K562 (cell line): ENCODE data around the gene ACP4. TPM values are rescaled to one million over a fixed set of nuclear protein-coding genes. Genes with fewer than 3 reads are reported as not detected.

Experiments used
- ATF7 ChIP-seq: fragments of 450-650 bp; IDR thresholded peaks from 2 replicates; pipeline ENCODE4 v1.7.1; 2014; ENCODE audit warnings: mild to moderate bottlenecking, moderate library complexity
- BACH1 ChIP-seq: fragments of 200-800 bp; sonication (Bioruptor generic); IDR thresholded peaks from 2 replicates; pipeline ENCODE4 v1.6.1; 2016; ENCODE audit warnings: missing genetic modification characterization, missing compliant biosample characterization
- BCL6 ChIP-seq: fragments of 250-450 bp; sonication (Bioruptor Pico); IDR thresholded peaks from 2 replicates; pipeline ENCODE4 v1.4.0; 2020
- CHD2 ChIP-seq: IDR thresholded peaks from 2 replicates; pipeline ENCODE4 v1.6.1; 2011; ENCODE audit warnings: low read depth, low read length
- CTBP1 ChIP-seq: fragments of 450-650 bp; IDR thresholded peaks from 2 replicates; pipeline ENCODE4 v1.6.1; 2016; ENCODE audit warnings: borderline replicate concordance
- DNMT1 ChIP-seq: fragments of 450-650 bp; IDR thresholded peaks from 2 replicates; pipeline ENCODE4 v1.6.1; 2016; ENCODE audit warnings: antibody characterized with exemption, mild to moderate bottlenecking
- HDAC2 ChIP-seq: fragments of 450-650 bp; IDR thresholded peaks from 2 replicates; pipeline ENCODE4 v1.6.1; 2016; ENCODE audit warnings: mild to moderate bottlenecking
- KAT2B ChIP-seq: IDR thresholded peaks from one replicate; pipeline ENCODE4 v1.6.1; 2012; ENCODE audit warnings: low read depth, mild to moderate bottlenecking, control low read depth, inconsistent platforms, low read length, moderate library complexity
- KDM1A ChIP-seq, 2 experiments: fragments of 450-650 bp; IDR thresholded peaks; 2 replicates each; pipeline ENCODE4 v1.6.1; 2016; ENCODE audit warnings: mild to moderate bottlenecking in 2 of 2
- LARP7 ChIP-seq: fragments of 450-650 bp; IDR thresholded peaks from 2 replicates; pipeline ENCODE4 v1.6.1; 2016
- MAZ ChIP-seq, 2 experiments: fragments of 450-650 bp in 1 of 2; sonication (generic) in 1 of 2; formaldehyde crosslinking; IDR thresholded peaks in 1 of 2; conservative IDR thresholded peaks in 1 of 2; 2 replicates each; pipeline versions ENCODE4 v1.4.0 to v1.5.0; 2020; ENCODE audit warnings: mild to moderate bottlenecking in 1 of 2, missing genetic modification reagents in 1 of 2
- MTA1 ChIP-seq: fragments of 450-650 bp; IDR thresholded peaks from 2 replicates; pipeline ENCODE4 v1.6.1; 2017; ENCODE audit warnings: borderline replicate concordance
- NFATC3 ChIP-seq: fragments of 450-650 bp; IDR thresholded peaks from 2 replicates; pipeline ENCODE4 v1.6.1; 2017; ENCODE audit warnings: mild to moderate bottlenecking
- OTX1 ChIP-seq: fragments of 450-650 bp; formaldehyde crosslinking; IDR thresholded peaks from 2 replicates; pipeline ENCODE4 v1.4.0; 2022; ENCODE audit warnings: mild to moderate bottlenecking
- POLR3G ChIP-seq: IDR thresholded peaks from 2 replicates; pipeline ENCODE4 v1.6.1; 2011; ENCODE audit not compliant: insufficient read length, insufficient replicate concordance; ENCODE audit errors: extremely low read depth
- SMARCA4 ChIP-seq: fragments of 450-650 bp; IDR thresholded peaks from 2 replicates; pipeline ENCODE4 v1.6.1; 2016
- TAF9B ChIP-seq: fragments of 450-650 bp; IDR thresholded peaks from 2 replicates; pipeline ENCODE4 v1.6.1; 2018; ENCODE audit warnings: mild to moderate bottlenecking; ENCODE audit not compliant: partially characterized antibody
- ZBTB7A ChIP-seq: IDR thresholded peaks from 2 replicates; pipeline ENCODE4 v1.6.1; 2011; ENCODE audit warnings: low read depth, mild to moderate bottlenecking, low read length, moderate library complexity, borderline replicate concordance; ENCODE audit not compliant: control insufficient read depth
- ZNF584 ChIP-seq: fragments of 200-800 bp; sonication (Bioruptor generic); IDR thresholded peaks from 2 replicates; pipeline ENCODE4 v1.6.1; 2016; ENCODE audit warnings: low read depth, mild to moderate bottlenecking, missing genetic modification characterization, missing compliant biosample characterization
- ZNF644 ChIP-seq: fragments of 200-800 bp; sonication (Bioruptor generic); IDR thresholded peaks from 2 replicates; pipeline ENCODE4 v1.6.1; 2016; ENCODE audit warnings: low read depth, missing genetic modification characterization, missing compliant biosample characterization
- polyA plus RNA-seq, 8 experiments: library from polyadenylated mRNA; depleted of rRNA in 4 of 8; stranded (reverse) in 5 of 8; unstranded in 3 of 8; fragments of >200 nt; fragmentation: Nextera tagmentation in 2 of 8; fragmentation: Illumina TruSeq in 1 of 8; extraction: Ambion mirVana in 2 of 8; extraction: Trizol in 1 of 8; gene quantifications; 2 replicates each; pipeline versions ENCODE4 v1.2.1 to v1.2.3, GENCODE V29; 2011 to 2014; ENCODE audit warnings: inconsistent platforms in 1 of 8, missing spikeins in 1 of 8
- total RNA-seq, 7 experiments: library from RNA; depleted of rRNA in 6 of 7; stranded (reverse); fragments of >200 nt in 6 of 7; fragmentation: Illumina TruSeq in 2 of 7; extraction: Trizol in 2 of 7; gene quantifications; 2 replicates each; pipeline versions ENCODE4 v1.2.1 to v1.2.3, GENCODE V29; 2011 to 2021; ENCODE audit warnings: low replicate concordance in 1 of 7
- TF ChIP-seq, protein P1 (sequence below), 2 experiments: fragments of 450-650 bp; conservative IDR thresholded peaks; 2 replicates each; pipeline ENCODE4 v1.6.1; 2017; ENCODE audit warnings: mild to moderate bottlenecking in 2 of 2, moderate library complexity in 2 of 2
- TF ChIP-seq, protein P2 (sequence below): fragments of 450-650 bp; IDR thresholded peaks from 2 replicates; pipeline ENCODE4 v1.6.1; 2017; ENCODE audit warnings: antibody characterized with exemption
- TF ChIP-seq, protein P3 (sequence below), 2 experiments: fragments of 450-650 bp; IDR thresholded peaks; 2 replicates each; pipeline ENCODE4 v1.6.1; 2018; ENCODE audit warnings: mild to moderate bottlenecking in 2 of 2, low read depth in 1 of 2; ENCODE audit not compliant: partially characterized antibody in 2 of 2

Gene ACP4
- total and polyA plus RNA-seq, 9 of the 15 experiments (the other 6 are each of a cell fraction or from before 2014, with no cell fraction given), result not detected

DNA sequence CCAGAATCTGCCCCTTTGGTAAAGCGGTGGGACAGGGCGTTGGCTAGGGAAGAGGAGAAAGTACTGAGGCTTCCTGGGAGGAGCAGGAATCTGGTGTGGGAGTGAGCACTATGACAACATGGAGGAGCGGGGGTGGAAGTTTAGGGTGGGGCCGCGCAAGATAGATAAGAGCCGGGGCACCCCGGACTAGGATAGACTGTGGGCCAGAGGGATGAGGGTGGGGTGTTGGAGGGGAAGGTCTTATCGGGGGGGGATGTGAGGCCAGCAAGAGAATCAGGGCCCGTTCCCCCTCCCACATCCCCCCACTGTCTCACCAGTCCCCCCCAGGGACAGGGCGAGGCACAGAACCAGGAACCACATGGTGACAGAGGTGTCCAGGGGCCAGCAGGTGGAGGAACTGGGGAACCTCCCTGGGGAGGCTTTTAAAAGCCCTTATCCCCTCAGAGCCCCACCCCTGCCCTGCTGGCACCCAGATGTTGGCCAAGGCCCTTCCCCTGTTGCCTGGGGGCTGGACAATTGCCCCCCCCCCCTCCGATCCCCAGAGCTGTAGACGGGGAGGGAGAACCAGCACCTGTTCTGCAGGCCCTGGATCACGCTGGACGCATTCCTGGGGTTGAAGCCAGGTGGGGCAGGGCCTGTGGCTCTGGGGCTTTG lies 33.3 kb downstream of the ACP4 start, which contains the start of gene KLK1 (continued):
- TF ChIP-seq MAZ (CRISPR knock-in tag; conservative IDR thresholded peaks at IDR 0.05 in 1 of 2, IDR thresholded peaks at IDR 0.05 in 1 of 2) (peak; percentile 52 to 57; a peak in 3 of 4 replicates), ZNF584 (no peak), BCL6 (CRISPR knock-in tag) (no peak), POLR3G (no peak), MTA1 (0 out of 2 replicates have a peak, but pooled peaks have one; percentile 26), LARP7 (no peak), NFATC3 (no peak), OTX1 (CRISPR knock-in tag) (no peak), TAF9B (no peak), KAT2B (no peak), SMARCA4 (peak; percentile 72; the same call in 1 of the 2 replicates), CTBP1 (peak; percentile 66; the same call in 1 of the 2 replicates), ATF7 (peak; percentile 60; the same call in 1 of the 2 replicates), HDAC2 (peak; percentile 71; the same call in 1 of the 2 replicates), ZNF644 (tag) (0 out of 2 replicates have a peak, but pooled peaks have one; percentile 36), ZBTB7A (peak; percentile 63; the same call in 1 of the 2 replicates), BACH1 (tag) (no peak), CHD2 (no peak), KDM1A (IDR thresholded peaks at IDR 0.05) (peak in 1 of 2 experiments; percentile 14; a peak in 1 of 4 replicates), DNMT1 (no peak)
- TF ChIP-seq, protein P1, sequence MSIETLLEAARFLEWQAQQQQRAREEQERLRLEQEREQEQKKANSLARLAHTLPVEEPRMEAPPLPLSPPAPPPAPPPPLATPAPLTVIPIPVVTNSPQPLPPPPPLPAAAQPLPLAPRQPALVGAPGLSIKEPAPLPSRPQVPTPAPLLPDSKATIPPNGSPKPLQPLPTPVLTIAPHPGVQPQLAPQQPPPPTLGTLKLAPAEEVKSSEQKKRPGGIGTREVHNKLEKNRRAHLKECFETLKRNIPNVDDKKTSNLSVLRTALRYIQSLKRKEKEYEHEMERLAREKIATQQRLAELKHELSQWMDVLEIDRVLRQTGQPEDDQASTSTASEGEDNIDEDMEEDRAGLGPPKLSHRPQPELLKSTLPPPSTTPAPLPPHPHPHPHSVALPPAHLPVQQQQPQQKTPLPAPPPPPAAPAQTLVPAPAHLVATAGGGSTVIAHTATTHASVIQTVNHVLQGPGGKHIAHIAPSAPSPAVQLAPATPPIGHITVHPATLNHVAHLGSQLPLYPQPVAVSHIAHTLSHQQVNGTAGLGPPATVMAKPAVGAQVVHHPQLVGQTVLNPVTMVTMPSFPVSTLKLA (conservative IDR thresholded peaks at IDR 0.05), result peak in 1 of 2 experiments; percentile 61; a peak in 2 of 4 replicates
- TF ChIP-seq, protein P2, sequence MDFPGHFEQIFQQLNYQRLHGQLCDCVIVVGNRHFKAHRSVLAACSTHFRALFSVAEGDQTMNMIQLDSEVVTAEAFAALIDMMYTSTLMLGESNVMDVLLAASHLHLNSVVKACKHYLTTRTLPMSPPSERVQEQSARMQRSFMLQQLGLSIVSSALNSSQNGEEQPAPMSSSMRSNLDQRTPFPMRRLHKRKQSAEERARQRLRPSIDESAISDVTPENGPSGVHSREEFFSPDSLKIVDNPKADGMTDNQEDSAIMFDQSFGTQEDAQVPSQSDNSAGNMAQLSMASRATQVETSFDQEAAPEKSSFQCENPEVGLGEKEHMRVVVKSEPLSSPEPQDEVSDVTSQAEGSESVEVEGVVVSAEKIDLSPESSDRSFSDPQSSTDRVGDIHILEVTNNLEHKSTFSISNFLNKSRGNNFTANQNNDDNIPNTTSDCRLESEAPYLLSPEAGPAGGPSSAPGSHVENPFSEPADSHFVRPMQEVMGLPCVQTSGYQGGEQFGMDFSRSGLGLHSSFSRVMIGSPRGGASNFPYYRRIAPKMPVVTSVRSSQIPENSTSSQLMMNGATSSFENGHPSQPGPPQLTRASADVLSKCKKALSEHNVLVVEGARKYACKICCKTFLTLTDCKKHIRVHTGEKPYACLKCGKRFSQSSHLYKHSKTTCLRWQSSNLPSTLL, result no peak
- TF ChIP-seq, protein P3, sequence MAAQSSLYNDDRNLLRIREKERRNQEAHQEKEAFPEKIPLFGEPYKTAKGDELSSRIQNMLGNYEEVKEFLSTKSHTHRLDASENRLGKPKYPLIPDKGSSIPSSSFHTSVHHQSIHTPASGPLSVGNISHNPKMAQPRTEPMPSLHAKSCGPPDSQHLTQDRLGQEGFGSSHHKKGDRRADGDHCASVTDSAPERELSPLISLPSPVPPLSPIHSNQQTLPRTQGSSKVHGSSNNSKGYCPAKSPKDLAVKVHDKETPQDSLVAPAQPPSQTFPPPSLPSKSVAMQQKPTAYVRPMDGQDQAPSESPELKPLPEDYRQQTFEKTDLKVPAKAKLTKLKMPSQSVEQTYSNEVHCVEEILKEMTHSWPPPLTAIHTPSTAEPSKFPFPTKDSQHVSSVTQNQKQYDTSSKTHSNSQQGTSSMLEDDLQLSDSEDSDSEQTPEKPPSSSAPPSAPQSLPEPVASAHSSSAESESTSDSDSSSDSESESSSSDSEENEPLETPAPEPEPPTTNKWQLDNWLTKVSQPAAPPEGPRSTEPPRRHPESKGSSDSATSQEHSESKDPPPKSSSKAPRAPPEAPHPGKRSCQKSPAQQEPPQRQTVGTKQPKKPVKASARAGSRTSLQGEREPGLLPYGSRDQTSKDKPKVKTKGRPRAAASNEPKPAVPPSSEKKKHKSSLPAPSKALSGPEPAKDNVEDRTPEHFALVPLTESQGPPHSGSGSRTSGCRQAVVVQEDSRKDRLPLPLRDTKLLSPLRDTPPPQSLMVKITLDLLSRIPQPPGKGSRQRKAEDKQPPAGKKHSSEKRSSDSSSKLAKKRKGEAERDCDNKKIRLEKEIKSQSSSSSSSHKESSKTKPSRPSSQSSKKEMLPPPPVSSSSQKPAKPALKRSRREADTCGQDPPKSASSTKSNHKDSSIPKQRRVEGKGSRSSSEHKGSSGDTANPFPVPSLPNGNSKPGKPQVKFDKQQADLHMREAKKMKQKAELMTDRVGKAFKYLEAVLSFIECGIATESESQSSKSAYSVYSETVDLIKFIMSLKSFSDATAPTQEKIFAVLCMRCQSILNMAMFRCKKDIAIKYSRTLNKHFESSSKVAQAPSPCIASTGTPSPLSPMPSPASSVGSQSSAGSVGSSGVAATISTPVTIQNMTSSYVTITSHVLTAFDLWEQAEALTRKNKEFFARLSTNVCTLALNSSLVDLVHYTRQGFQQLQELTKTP (IDR thresholded peaks at IDR 0.05; ENCODE audit: low read depth in 1 of 2, partially characterized antibody in 2 of 2), result no peak
